ENCODE results near the gene METTL16.

DNA sequence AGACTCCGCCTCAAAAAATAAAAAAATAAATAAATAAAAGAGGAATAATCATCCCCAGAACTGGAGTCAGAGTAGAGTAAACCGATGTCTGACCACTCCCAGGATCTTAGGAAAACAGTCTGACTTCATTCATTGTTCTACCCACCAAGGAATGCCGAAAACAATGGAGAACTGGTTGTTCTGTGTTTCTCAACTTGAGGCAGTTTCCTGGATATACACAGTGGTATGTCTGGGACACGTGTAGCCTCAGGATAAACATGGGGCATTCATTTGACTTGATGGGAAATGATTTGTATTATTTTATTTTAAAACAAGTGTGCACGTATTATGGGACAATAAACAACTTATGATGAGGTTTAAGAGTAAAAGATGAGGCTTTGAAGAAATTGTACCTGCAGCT is 49.0 kb upstream of the METTL16 start:
- TF ChIP-seq POLR2A (IDR thresholded peaks at IDR 0.05; ENCODE audit: low read depth, low read length) (no peak), POLR2AphosphoS5 (IDR thresholded peaks at IDR 0.05; ENCODE audit: low read depth, low read length) (no peak)

All from GM12892 (cell line).